HG03558 (cell line): ENCODE results near the gene HEATR1.
A peak's percentile ranks its signal among the peaks of the same experiment; 100 is the strongest.
"Not testable (repeated sequence)": the region's sequence is repeated elsewhere in the genome, so short reads cannot be mapped to it uniquely, and the experiment has no call there.

ENCODE experiments used
- ATAC-seq: cut with Tn5 transposase; IDR thresholded peaks from one replicate; pipeline ENCODE4 v1.9.1; 2021; ENCODE audit warnings: moderate number of reproducible peaks; ENCODE audit not compliant: unreplicated experiment; ENCODE audit errors: extremely low read depth

HEATR1 gene, protein sequence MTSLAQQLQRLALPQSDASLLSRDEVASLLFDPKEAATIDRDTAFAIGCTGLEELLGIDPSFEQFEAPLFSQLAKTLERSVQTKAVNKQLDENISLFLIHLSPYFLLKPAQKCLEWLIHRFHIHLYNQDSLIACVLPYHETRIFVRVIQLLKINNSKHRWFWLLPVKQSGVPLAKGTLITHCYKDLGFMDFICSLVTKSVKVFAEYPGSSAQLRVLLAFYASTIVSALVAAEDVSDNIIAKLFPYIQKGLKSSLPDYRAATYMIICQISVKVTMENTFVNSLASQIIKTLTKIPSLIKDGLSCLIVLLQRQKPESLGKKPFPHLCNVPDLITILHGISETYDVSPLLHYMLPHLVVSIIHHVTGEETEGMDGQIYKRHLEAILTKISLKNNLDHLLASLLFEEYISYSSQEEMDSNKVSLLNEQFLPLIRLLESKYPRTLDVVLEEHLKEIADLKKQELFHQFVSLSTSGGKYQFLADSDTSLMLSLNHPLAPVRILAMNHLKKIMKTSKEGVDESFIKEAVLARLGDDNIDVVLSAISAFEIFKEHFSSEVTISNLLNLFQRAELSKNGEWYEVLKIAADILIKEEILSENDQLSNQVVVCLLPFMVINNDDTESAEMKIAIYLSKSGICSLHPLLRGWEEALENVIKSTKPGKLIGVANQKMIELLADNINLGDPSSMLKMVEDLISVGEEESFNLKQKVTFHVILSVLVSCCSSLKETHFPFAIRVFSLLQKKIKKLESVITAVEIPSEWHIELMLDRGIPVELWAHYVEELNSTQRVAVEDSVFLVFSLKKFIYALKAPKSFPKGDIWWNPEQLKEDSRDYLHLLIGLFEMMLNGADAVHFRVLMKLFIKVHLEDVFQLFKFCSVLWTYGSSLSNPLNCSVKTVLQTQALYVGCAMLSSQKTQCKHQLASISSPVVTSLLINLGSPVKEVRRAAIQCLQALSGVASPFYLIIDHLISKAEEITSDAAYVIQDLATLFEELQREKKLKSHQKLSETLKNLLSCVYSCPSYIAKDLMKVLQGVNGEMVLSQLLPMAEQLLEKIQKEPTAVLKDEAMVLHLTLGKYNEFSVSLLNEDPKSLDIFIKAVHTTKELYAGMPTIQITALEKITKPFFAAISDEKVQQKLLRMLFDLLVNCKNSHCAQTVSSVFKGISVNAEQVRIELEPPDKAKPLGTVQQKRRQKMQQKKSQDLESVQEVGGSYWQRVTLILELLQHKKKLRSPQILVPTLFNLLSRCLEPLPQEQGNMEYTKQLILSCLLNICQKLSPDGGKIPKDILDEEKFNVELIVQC (N-terminal part only)

DNA sequence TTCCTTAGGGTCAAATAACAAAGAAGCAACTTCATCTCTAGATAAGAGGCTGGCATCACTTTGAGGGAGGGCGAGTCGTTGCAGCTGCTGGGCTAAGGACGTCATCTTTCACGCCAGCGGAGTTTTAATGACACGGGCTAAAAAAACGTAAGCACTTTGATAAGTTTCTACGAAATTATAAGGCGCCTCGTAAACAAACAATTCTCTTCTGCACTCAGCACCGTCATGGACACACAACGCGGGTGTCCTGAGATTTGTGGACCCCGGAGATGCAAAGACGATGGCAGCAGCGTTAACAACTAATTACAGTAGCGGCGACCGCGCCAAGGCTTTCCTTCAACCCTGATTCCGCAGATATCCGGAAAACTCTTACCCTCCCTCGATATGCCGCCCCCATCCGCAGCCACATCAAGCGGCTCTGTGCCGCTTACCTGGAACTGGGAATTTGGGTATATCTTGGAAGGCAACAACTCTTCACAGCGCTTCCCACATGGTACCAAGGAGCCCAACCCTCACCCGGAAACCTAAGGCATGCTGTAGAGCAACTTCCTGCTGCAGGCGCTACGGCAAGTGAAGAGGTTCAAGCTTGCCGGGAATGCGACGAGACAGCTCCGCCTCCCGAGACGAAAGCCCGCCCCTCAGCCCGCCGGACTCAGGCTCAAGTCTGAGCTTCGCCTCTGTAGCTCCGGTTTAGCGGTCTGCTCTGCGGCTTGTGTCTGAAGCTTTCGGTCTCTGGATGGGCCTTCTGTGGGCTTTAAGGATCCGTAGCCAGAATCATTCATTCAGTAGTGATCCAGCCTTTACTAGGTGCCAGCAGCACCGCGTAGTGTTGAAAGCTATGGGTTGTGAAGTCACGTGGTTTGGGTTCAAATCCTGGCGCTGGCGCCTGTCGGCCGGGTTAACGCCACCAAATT lies at the start of gene HEATR1:
HEATR1 (minus strand) TSS at position 526 of the 914 bp plus-strand sequence; CDS start at position 105, 421 bp downstream.
- ATAC-seq, result peak; percentile 93

DNA sequence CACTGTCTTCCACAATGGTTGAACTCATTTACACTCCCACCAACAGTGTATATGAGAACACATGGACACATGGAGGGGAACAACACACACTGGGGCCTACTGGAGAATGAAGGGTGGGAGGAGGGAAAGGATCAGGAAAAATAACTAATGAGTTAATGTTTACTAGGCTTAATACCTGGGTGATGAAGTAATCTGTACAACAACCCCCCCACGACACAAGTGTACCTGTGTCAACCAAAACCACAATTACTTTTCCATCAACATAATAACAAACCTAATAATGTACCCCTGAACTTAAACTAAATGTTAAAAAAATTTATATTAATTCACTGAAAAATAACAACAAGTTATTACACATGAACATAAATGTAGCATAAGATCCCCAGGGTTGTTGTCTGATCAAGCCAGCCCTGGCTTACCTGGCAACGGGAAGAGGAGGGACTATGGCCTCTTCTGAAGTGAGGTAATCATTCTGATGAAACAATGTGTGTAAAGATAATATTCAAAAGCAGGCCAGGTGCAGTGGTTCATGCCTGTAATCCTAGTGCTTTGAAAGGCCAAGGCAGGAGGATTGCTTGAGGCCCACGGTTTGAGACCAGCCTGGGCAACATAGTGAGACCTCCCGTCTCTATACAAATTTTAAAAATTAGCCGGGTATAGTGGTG lies 40.8 kb upstream of the HEATR1 start:
- ATAC-seq, result no peak

- ATAC-seq, result no peak
These were observed 38.4 kb upstream of the HEATR1 start for GRCh38 chr1:236642763-236643162.

DNA sequence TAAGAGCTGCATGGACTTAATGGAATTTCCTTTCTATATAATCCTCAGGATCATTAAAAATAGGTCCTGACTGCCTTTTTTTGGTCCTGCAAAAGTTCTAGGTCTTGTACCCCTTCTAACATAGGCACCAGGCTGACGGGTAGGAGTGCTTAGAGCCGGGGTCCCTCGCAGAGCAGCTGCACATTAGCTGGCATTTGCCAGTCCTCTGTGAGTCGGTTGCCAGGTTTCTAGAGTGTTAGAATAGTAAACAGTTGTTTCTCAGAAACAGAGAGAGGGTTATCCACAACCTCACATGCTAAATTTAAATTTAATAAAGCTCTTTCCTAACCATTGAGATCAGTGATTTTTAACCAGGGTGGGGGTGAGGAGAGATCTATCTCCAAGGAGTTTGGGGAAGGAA lies 35.4 kb upstream of the HEATR1 start:
- no peak for ATAC-seq

DNA sequence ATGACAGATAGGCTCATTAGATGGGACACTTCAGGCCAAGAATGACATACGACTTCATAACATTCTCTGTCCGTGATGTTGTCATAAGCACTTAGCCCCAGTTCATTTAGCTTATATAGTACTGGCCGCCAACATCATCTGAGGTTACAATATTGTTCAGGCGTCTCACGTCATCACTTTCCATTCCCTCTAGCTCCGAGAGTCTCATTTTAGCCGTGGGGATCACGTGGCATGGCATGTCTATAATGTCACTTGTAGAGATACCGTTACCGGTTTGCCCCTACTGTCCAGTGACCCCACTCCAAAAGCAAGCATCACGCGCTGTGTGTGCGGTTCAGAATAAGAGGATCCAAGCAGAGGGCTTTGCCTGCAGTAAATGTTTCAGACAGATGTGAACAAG lies 34.6 kb upstream of the HEATR1 start:
- no peak for ATAC-seq

DNA sequence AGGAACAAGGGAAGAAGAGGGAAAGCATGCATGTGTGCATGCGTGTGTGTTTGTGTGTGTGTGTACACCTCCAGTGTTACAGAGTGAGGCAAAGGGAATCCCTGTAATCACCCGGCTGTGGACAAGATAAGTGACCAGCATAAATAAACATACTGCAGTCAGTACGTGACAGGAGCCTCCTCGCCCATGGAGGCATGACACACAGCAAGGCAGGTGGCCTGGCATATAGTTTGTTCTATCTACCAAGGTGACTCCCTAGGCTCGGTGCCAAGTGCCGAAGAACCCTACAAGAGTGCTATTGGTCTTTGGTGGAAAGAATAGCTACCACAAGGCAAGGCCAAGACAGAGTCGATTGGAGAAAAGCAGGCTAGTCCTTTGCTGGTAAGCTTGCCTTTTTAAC lies 31.7 kb upstream of the HEATR1 start:
- no peak for ATAC-seq

DNA sequence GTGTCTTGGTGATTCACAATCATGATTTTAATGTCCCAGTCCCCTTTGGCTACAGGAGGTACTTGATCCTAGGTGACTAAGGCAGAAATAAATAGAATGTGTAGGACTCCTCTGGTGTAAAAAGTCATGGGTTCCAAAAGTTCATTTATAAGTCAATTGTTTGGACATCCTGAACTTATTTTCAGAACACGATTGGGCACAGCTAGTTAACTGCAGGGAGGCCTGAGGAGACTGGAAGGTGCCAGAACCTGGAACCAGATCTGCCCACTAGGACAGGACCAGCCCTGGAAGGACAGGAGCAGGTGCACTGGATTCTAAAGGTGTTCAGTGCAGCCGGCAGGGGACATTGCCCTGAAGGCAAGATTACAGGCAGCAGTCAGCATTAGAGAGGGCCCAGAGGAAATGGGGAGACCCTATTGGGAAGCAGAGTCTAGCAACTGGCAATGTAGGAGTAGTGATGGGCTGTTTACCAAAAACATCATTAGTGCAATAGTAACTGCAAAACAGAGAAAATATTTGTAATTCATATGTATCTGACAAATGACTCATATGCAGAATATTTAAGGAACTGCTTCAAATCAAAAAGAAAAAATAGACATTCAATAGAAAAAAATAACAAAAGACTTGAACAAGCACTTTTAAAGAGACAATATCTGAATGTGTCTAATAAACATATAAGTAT lies 23.6 kb upstream of the HEATR1 start:
- no peak for ATAC-seq

DNA sequence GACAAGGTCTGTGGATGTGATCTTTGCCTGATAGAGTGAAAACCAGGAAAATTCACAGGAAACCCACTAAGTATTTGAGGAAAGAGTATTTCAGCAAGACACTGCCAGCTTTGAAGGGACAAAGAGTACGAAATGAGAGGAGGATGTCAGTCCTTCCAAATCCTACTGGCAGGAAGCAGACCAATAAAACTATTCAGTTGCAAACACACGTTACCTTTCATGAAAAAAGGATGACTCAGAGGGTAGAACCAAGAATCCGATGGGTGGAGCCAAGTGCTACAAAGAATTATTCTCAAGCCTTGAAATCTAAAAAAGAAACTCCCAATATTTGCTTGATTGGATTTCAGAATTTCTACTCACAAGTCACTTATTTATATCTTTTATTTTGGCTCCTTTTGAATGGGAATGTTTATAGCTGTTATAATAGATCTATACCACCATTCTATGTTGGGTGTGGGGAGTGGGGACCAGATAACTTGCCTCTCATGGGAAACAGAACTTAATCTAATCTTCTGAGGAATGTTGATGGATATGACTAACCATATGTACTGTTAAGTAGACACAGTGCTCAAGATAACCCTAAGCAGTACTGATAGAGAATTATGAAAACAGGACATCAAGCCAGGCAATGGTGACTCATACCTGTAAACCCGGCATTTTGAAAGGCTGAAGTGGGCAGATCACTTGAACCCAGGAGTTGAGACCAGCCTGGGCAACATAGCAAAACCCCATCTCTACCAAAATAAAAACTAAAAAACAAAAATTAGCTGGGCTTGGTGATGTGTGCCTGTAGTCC lies 19.3 kb upstream of the HEATR1 start:
- no peak for ATAC-seq

- no peak for ATAC-seq
These were observed 18.1 kb upstream of the HEATR1 start for GRCh38 chr1:236622407-236622806.

- no peak for ATAC-seq
These were observed 15.1 kb upstream of the HEATR1 start for GRCh38 chr1:236619398-236619797.

DNA sequence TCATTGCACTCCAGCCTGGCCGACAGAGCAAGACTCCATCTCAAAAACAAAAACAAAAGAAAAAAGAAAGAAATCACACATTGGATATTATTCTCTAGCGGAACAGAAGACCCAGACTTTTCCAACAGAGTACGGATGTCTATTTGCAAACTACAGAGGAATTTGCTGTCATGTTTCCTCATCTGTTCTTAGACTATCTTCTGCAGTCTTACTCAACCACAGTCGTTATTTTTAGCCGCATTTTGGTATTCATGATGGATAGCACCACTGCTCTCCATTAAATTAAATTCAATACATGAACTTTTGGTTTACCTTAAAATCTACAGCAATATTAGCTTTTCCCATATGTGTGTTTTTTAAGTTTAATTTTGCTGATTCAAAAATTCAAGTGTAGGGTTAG lies 14.2 kb upstream of the HEATR1 start:
- no peak for ATAC-seq

GRCh38 chr1:236615399-236616148 lies 11.3 kb upstream of the HEATR1 start:
- no peak for ATAC-seq

DNA sequence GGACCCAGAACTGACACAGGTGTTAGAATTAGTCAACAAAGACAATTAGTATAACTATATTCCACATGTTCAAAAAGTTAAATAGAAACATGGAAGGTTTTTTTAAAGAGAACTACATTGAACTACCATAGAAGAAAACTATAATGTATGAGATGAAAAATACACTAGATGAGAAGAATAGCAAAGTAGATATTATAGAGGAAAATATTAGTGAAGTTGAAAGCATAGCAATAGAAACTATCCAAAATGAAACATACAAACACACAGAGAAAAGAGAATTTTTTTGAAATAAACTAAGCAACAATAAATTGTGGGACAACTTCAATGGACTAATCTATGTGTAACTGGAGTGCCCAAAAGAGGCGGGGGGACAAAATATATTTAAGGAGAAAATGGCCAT lies 8.0 kb upstream of the HEATR1 start:
- ATAC-seq, result no peak

GRCh38 chr1:236608930-236609726 lies 4.8 kb upstream of the HEATR1 start:
- ATAC-seq, result no peak

- ATAC-seq, result not testable (repeated sequence)
These were observed 3.3 kb upstream of the HEATR1 start for GRCh38 chr1:236607597-236607996.
